CD4-positive, alpha-beta memory T cell (primary cell): ENCODE measurements around the gene SLC30A10. TPM values are rescaled to one million over a fixed set of nuclear protein-coding genes. Genes with fewer than 3 reads are reported as not detected.

Experiments
- CTCF ChIA-PET: fragments of 350-600 bp; sonication (Branson Sonifier 250); formaldehyde crosslinking; loops from one replicate; lab custom pipeline; 2021; ENCODE audit warnings: inconsistent platforms; ENCODE audit not compliant: partially characterized antibody; lab: Charles Lee
- POLR2A ChIA-PET: fragments of 350-600 bp; sonication (Branson Sonifier 250); formaldehyde crosslinking; loops from one replicate; lab custom pipeline; 2021; ENCODE audit not compliant: partially characterized antibody; lab: Charles Lee
- DNase-seq, 5 donors: peaks; one replicate each; pipeline versions ENCODE4 v3.0.0 to v3.0.0-alpha.2; 2020 to 2022; ENCODE audit warnings: mixed read lengths in 1 of 5
- H3K27ac ChIP-seq: one replicate; pipeline ENCODE4 v1.7.0; 2013; ENCODE audit warnings: low read depth, low read length
- H3K27me3 ChIP-seq: 2 replicates; pipeline ENCODE4 v1.7.0; 2013; ENCODE audit warnings: mild to moderate bottlenecking, low read length, moderate library complexity; ENCODE audit not compliant: insufficient read depth
- H3K36me3 ChIP-seq: 2 replicates; pipeline ENCODE4 v1.7.0; 2013; ENCODE audit warnings: mild to moderate bottlenecking, low read length, moderate library complexity; ENCODE audit not compliant: insufficient read depth
- H3K4me1 ChIP-seq: 2 replicates; pipeline ENCODE4 v1.7.0; 2013; ENCODE audit warnings: mild to moderate bottlenecking, low read length, moderate library complexity; ENCODE audit not compliant: insufficient read depth
- H3K4me3 ChIP-seq, 2 donors: one replicate each; pipeline ENCODE4 v1.7.0; 2013; ENCODE audit warnings: low read length in 2 of 2, mild to moderate bottlenecking in 1 of 2
- H3K9me3 ChIP-seq, 2 donors: one replicate each; pipeline ENCODE4 v1.7.0; 2013; ENCODE audit warnings: low read length in 2 of 2, control low read depth in 1 of 2; ENCODE audit not compliant: control insufficient read depth in 1 of 2
- H3K27ac Mint-ChIP-seq, 7 donors: one replicate each; pipeline ENCODE4 v1.8.0; 2020 to 2021; ENCODE audit warnings: mixed read lengths in 7 of 7, mild to moderate bottlenecking in 6 of 7, inconsistent platforms in 3 of 7, moderate library complexity in 3 of 7
- H3K27me3 Mint-ChIP-seq, 2 donors: one replicate each; pipeline ENCODE4 v1.8.0; 2020 to 2021; ENCODE audit warnings: mixed read lengths in 2 of 2
- H3K36me3 Mint-ChIP-seq, 2 donors: one replicate each; pipeline ENCODE4 v1.8.0; 2020 to 2021; ENCODE audit warnings: mixed read lengths in 2 of 2, inconsistent platforms in 1 of 2, mild to moderate bottlenecking in 1 of 2
- H3K4me1 Mint-ChIP-seq, 4 donors: one replicate each; pipeline ENCODE4 v1.8.0; 2020 to 2021; ENCODE audit warnings: mixed read lengths in 4 of 4, mild to moderate bottlenecking in 1 of 4
- H3K4me3 Mint-ChIP-seq, 8 donors: one replicate each; pipeline ENCODE4 v1.8.0; 2020 to 2021; ENCODE audit warnings: mixed read lengths in 8 of 8, mild to moderate bottlenecking in 7 of 8, moderate library complexity in 6 of 8, inconsistent platforms in 3 of 8
- H3K9me3 Mint-ChIP-seq, 8 donors: one replicate each; pipeline ENCODE4 v1.8.0; 2020 to 2021; ENCODE audit warnings: mixed read lengths in 8 of 8, mild to moderate bottlenecking in 5 of 8, inconsistent platforms in 3 of 8, moderate library complexity in 1 of 8
- intact Hi-C: fragments of 100-400 bp; cut with micrococcal nuclease; formaldehyde crosslinking; loops from one replicate; pipeline ENCODE4 v1.15.1; 2023
- polyA plus RNA-seq, 2 donors: library from polyadenylated mRNA; unstranded; fragments of 300-500 nt; fragmentation: Illumina TruSeq; gene quantifications; one replicate each; pipeline ENCODE4 v1.2.3, GENCODE V29; 2021
- total RNA-seq, 2 experiments: library from RNA; stranded (reverse); gene quantifications; one replicate each; pipeline ENCODE4 v1.2.3, GENCODE V29; 2021

SLC30A10 gene
- total and polyA plus RNA-seq, 4 experiments from 2014 or later: not detected

DNA sequence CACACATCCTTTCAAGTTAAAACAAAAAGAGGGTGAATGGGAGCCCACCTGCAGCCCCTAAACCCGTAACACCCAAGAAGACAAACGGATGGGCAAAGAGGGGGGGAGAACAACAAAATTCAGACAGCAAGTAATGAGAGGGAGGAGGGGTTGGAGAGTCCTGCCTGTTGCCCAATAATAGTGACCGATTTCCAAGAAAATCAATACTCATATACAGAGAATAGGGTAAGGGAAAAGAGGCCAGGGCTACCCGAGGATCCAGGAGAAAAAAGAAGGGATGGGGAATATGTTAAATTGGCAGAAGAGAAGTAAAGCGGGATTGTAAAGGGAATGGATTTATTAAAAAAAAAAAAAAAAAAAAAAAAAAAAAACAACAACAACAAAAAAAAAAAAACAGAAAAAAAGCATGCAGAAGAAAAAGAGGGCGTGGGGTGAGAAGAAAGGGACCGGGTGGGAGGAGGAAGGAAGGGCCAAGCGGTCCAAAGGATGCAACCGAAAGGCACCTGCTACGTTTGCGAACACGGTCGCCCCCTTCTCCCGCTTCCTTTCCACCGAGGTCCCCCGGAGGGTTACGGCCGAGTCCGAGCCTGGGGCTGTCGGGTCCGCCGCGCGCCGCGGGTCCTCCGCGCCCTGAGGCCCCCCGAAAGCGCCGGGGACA lies 930 bp downstream of the SLC30A10 start:
- H3K4me3 ChIP-seq: no peak overlapping the region
- H3K4me3 Mint-ChIP-seq: peak overlapping the region; percentile 36 to 84 (median 61)
- H3K27me3 Mint-ChIP-seq: peaks cover 31 to 38% of the 10 kb centered on the region in 2 donors
- CTCF ChIA-PET: no interaction called here
- intact Hi-C loops: no loop called here
- POLR2A ChIA-PET: no interaction called here
- no peaks in the 10 kb centered on the region for H3K9me3 ChIP-seq
- H3K4me1 Mint-ChIP-seq: peaks cover 7 to 15% (median 11%) of the 10 kb centered on the region in 4 donors
- H3K36me3 Mint-ChIP-seq: no peaks in the 10 kb centered on the region
- H3K27ac ChIP-seq: no peak overlapping the region
- H3K27me3 ChIP-seq: peaks cover 10% of the 10 kb centered on the region
- H3K9me3 Mint-ChIP-seq: peaks cover 0 to 3% (median 0%) of the 10 kb centered on the region in 8 donors
- H3K27ac Mint-ChIP-seq: no peak overlapping the region
- no peaks in the 10 kb centered on the region for H3K4me1 ChIP-seq
- H3K36me3 ChIP-seq: no peaks in the 10 kb centered on the region
- no peak for DNase-seq

DNA sequence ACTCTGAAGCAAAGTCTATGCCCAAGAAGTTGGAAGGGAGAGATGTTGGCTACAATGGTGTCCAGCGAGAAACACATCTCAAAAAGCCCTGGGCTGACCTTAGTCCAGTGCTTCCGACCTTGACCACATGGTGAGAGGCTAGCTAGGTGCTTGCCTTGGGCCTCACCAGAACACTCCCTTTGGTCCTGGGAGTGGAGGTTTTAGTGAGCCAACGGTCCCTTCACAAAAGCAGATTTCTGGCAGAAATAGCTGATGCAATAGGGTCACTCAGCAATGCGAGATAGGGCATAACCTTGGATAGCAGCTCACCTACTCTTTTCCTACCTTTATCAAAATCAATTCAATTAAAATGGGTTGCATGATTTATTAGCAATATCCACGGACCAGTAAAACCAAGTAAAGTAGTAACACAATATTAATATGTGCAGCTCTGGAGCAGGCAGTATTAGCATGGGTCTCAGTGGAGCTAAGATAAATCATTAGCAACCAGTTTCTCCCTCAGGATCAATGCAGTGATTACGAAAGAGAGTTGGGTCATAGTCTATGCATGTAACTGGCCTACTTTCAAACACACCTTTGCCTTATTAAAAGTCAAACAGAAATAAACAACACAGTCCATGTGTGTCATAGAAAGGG lies 1.9 kb downstream of the SLC30A10 start:
- Mint-ChIP-seq H3K9me3 (peaks cover 0 to 3% (median 0%) of the 10 kb centered on the region in 8 donors), H3K4me3 (no peak overlapping the region), H3K27ac (no peak overlapping the region), H3K36me3 (no peaks in the 10 kb centered on the region), H3K27me3 (peaks cover 33 to 38% of the 10 kb centered on the region in 2 donors), H3K4me1 (peaks cover 7 to 15% (median 11%) of the 10 kb centered on the region in 4 donors)
- no peaks in the 10 kb centered on the region for H3K9me3 ChIP-seq
- peaks cover 10% of the 10 kb centered on the region for H3K27me3 ChIP-seq
- no peak overlapping the region for H3K4me3 ChIP-seq
- CTCF ChIA-PET: no interaction called here
- intact Hi-C loops: no loop called here
- no peaks in the 10 kb centered on the region for H3K36me3 ChIP-seq
- no peaks in the 10 kb centered on the region for H3K4me1 ChIP-seq
- no peak overlapping the region for H3K27ac ChIP-seq
- POLR2A ChIA-PET: no interaction called here
- no peak for DNase-seq

DNA sequence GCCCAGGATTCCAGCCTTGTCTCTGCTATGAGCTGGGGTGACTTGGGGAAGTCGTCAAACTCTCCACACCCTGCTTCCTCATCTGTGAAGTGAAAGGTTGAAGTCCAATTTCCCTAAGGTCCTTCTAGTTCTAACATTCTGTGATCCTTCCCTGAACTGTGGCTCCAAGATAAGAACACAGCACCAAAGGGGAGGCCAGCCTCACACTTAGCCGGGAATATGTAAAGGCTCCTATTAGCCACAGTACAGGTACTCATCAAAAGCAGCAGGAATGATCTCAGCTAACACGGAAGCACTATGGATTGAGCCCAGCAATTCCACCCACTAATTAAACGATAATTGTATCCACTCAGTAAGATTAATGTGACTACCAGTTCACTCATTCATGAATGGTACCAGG lies 4.0 kb downstream of the SLC30A10 start:
- Mint-ChIP-seq H3K27ac (no peak overlapping the region), H3K9me3 (peaks cover 0 to 2% (median 0%) of the 10 kb centered on the region in 8 donors), H3K4me3 (no peak overlapping the region), H3K4me1 (peaks cover 7 to 15% (median 11%) of the 10 kb centered on the region in 4 donors), H3K36me3 (no peaks in the 10 kb centered on the region), H3K27me3 (peaks cover 25 to 29% of the 10 kb centered on the region in 2 donors)
- POLR2A ChIA-PET: no interaction called here
- peaks cover 10% of the 10 kb centered on the region for H3K27me3 ChIP-seq
- no peak overlapping the region for H3K4me3 ChIP-seq
- H3K36me3 ChIP-seq: no peaks in the 10 kb centered on the region
- intact Hi-C loops: no loop called here
- DNase-seq: no peak
- no peaks in the 10 kb centered on the region for H3K4me1 ChIP-seq
- H3K9me3 ChIP-seq: no peaks in the 10 kb centered on the region
- H3K27ac ChIP-seq: no peak overlapping the region
- CTCF ChIA-PET: no interaction called here

DNA sequence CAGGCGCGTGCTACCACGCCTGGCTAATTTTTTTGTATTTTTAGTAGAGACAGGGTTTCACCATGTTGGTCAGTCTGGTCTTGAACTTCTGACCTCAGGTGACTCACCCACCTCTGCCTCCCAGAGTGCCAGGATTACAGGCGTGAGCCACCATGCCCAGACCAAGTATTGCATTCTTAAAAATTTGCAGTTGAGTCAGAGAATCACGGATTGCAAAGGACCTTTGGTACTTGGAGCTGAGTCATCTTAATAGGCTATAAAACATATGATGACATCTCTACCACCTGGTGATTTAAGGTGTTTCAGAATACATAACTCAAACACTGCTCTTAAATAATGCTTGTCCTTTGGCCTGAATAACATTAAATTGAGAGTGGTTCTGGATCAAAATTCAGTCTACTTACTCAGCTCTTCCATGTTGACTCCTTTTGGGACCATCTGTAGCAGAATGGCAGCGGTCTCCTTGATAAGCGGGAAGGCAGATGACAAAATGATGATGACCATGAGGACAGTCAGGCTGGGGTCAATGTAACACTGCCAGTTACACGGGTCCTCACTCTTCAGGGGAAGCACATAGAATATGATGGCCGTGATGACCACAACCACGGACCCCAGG lies 10.4 kb downstream of the SLC30A10 start:
- H3K9me3 Mint-ChIP-seq: peaks cover 0 to 2% (median 0%) of the 10 kb centered on the region in 8 donors
- Histone ChIP-seq H3K36me3 (no peaks in the 10 kb centered on the region), H3K9me3 (no peaks in the 10 kb centered on the region), H3K4me1 (no peaks in the 10 kb centered on the region), H3K27ac (no peak overlapping the region), H3K27me3 (no peaks in the 10 kb centered on the region), H3K4me3 (no peak overlapping the region)
- H3K4me3 Mint-ChIP-seq: no peak overlapping the region
- peaks cover 2 to 11% of the 10 kb centered on the region in 2 donors for H3K27me3 Mint-ChIP-seq
- intact Hi-C loops: no loop called here
- no peak for DNase-seq
- POLR2A ChIA-PET: no interaction called here
- no peaks in the 10 kb centered on the region for H3K4me1 Mint-ChIP-seq
- no peak overlapping the region for H3K27ac Mint-ChIP-seq
- no peaks in the 10 kb centered on the region for H3K36me3 Mint-ChIP-seq
- CTCF ChIA-PET: no interaction called here

DNA sequence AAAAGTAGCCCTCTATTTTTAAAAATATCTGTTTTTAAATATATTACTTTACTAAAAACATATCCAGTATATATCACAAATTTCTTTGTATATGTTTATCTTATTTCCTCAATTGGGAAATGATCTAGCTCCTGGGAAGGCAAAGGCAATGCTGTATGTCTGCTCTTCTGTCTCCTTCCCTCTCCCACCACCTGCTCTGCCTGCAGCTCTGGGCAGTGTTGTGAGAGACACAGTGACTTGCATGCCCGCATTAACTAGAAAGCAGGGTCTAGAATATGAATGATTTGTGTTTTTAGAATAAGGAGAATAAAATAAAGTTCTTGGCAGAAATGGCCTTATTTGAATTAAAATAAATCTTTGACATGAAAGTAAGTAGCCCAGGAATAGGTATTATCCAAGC lies 11.1 kb downstream of the SLC30A10 start:
- no peak overlapping the region for H3K27ac Mint-ChIP-seq
- H3K36me3 ChIP-seq: no peaks in the 10 kb centered on the region
- no peak overlapping the region for H3K4me3 Mint-ChIP-seq
- H3K27me3 Mint-ChIP-seq: peaks cover 1 to 7% of the 10 kb centered on the region in 2 donors
- H3K36me3 Mint-ChIP-seq: no peaks in the 10 kb centered on the region
- DNase-seq: no peak
- peaks cover 0 to 2% (median 0%) of the 10 kb centered on the region in 8 donors for H3K9me3 Mint-ChIP-seq
- no peaks in the 10 kb centered on the region for H3K9me3 ChIP-seq
- ChIA-PET POLR2A (no interaction called here), CTCF (no interaction called here)
- H3K27me3 ChIP-seq: no peaks in the 10 kb centered on the region
- H3K4me3 ChIP-seq: no peak overlapping the region
- H3K4me1 ChIP-seq: no peaks in the 10 kb centered on the region
- intact Hi-C loops: no loop called here
- H3K27ac ChIP-seq: no peak overlapping the region
- no peaks in the 10 kb centered on the region for H3K4me1 Mint-ChIP-seq

DNA sequence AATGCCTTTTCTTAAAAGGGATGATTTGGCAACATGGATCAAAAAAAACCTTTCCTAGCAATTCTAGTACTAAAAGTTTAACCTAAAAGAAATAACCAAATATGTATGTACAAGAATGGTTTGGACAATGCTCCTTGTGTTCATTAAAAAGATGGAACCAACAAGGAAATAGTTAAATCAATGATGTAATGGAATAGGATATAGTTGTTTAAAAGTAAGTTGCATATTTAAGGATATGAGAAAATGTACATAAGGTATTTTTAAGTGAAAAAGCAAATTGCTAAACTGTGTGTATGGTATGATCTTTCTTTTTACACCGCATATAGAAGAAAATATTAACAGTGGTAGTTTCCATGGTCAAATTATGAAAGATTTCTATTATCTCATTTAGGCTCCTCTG lies 12.1 kb downstream of the SLC30A10 start:
- no peak overlapping the region for H3K4me3 ChIP-seq
- H3K27ac ChIP-seq: no peak overlapping the region
- Mint-ChIP-seq H3K9me3 (peaks cover 0 to 2% (median 0%) of the 10 kb centered on the region in 8 donors), H3K27me3 (peaks cover 0 to 7% of the 10 kb centered on the region in 2 donors), H3K36me3 (no peaks in the 10 kb centered on the region), H3K4me3 (no peak overlapping the region), H3K4me1 (no peaks in the 10 kb centered on the region), H3K27ac (no peak overlapping the region)
- intact Hi-C loops: no loop called here
- no peaks in the 10 kb centered on the region for H3K9me3 ChIP-seq
- no peaks in the 10 kb centered on the region for H3K36me3 ChIP-seq
- no peak for DNase-seq
- no peaks in the 10 kb centered on the region for H3K27me3 ChIP-seq
- ChIA-PET CTCF (no interaction called here), POLR2A (no interaction called here)
- no peaks in the 10 kb centered on the region for H3K4me1 ChIP-seq

DNA sequence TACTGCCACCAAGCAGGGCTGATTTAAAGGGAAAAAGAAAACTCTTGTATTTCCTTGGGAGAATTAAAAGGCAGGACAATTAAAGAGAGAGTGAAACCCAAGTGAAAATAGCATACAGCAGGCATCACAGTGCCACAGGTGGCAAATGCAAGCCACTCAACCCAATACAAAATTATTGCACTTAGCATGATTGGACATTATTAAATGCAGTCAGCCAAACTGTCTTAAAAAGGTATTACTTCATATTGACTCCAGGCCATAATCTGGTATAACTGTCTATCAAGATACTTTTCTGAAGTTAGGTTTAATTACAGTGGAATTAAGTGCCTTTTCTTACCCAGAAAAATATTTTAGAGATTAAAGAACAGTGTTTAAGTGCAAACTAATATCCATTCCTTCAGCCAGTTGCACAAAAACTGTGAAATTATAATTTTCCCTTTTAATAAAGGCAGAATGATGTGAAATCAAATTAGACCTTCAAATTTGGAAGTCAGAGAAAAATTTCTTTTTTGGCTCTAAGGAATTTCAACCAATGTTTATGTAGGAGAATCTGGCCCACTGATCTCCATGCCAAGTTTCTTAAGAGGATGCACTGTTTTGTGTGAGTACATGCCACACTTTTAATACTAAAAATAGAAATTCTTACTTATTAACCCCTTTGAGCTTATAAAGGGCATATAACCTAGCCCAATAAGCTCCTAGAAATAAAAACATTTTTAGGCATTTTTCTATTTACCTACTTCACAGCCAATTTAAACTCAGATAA lies 15.2 kb downstream of the SLC30A10 start:
- H3K4me1 ChIP-seq: no peaks in the 10 kb centered on the region
- POLR2A ChIA-PET: no interaction called here
- no peaks in the 10 kb centered on the region for H3K27me3 ChIP-seq
- no peak overlapping the region for H3K4me3 ChIP-seq
- H3K36me3 ChIP-seq: no peaks in the 10 kb centered on the region
- H3K9me3 ChIP-seq: no peaks in the 10 kb centered on the region
- H3K36me3 Mint-ChIP-seq: no peaks in the 10 kb centered on the region
- no peak overlapping the region for H3K27ac Mint-ChIP-seq
- CTCF ChIA-PET: interaction anchor here (1.4 kb wide), 1 partner anchor 15 kb away, joined by 4 read pairs; no protein-coding TSS in a partner anchor
- DNase-seq: no peak
- intact Hi-C loops: no loop called here
- H3K4me1 Mint-ChIP-seq: no peaks in the 10 kb centered on the region
- H3K4me3 Mint-ChIP-seq: no peak overlapping the region
- no peak overlapping the region for H3K27ac ChIP-seq
- H3K9me3 Mint-ChIP-seq: peaks cover 0 to 2% (median 0%) of the 10 kb centered on the region in 8 donors
- H3K27me3 Mint-ChIP-seq: peaks cover 3 to 6% of the 10 kb centered on the region in 2 donors
